Endothelial cell of umbilical vein (primary cell): ENCODE measurements around the gene DENND2A. TPM values are rescaled to one million over a fixed set of nuclear protein-coding genes. Genes with fewer than 3 reads are reported as not detected.
"Not testable (repeated sequence)": the region's sequence is repeated elsewhere in the genome, so short reads cannot be mapped to it uniquely, and the experiment has no call there.

Experiments used
- BruUV-seq: library from RNA; stranded (reverse); fragments of 400-500 nt; replicated peaks from 2 replicates; lab custom pipeline; 2021; lab: Mats Ljungman, UMichigan
- CTCF ChIA-PET: fragments of 300-600, 350-600 bp; sonication (Branson Sonifier 250); formaldehyde crosslinking; loops from one replicate; lab custom pipeline; 2021; ENCODE audit warnings: antibody characterized with exemption, inconsistent platforms; lab: Charles Lee
- POLR2A ChIA-PET: fragments of 300-600, 350-600 bp; sonication (Branson Sonifier 250); formaldehyde crosslinking; loops from one replicate; lab custom pipeline; 2021; ENCODE audit warnings: antibody characterized with exemption, inconsistent platforms; lab: Charles Lee
- DNase-seq: peaks from one replicate; pipeline ENCODE4 v3.0.0-alpha.2; 2011; ENCODE audit warnings: low read depth, low spot score
- FAIRE-seq: peaks from 2 replicates; lab custom pipeline; 2011; peaks lifted over from hg19 to GRCh38; lab: Jason Lieb, UNC
- H2AFZ ChIP-seq: 2 replicates; pipeline ENCODE4 v1.6.0; 2012; ENCODE audit warnings: low read depth, low read length, control low read depth, inconsistent platforms
- H3K27ac ChIP-seq: 2 replicates; pipeline ENCODE4 v1.5.1; 2011; ENCODE audit warnings: low read depth, mild to moderate bottlenecking, control low read depth, low read length, moderate library complexity; ENCODE audit not compliant: insufficient read depth
- H3K27me3 ChIP-seq, 2 experiments: 2 replicates each; pipeline versions ENCODE4 v1.6.0 to v1.6.1; 2011; ENCODE audit warnings: low read length in 2 of 2, mixed read lengths in 1 of 2; ENCODE audit not compliant: control insufficient read depth in 2 of 2, insufficient read depth in 2 of 2
- H3K36me3 ChIP-seq, 2 experiments: 2 replicates in 1 of 2; 3 replicates in 1 of 2; pipeline ENCODE4 v1.5.1; 2011; ENCODE audit warnings: low read length in 2 of 2, mild to moderate bottlenecking in 1 of 2, moderate library complexity in 1 of 2; ENCODE audit not compliant: control insufficient read depth in 2 of 2, insufficient read depth in 2 of 2; ENCODE audit errors: extremely low read depth in 1 of 2
- H3K4me1 ChIP-seq: 3 replicates; pipeline ENCODE4 v1.5.1; 2011; ENCODE audit warnings: mild to moderate bottlenecking, low read length; ENCODE audit not compliant: control insufficient read depth, insufficient read depth; ENCODE audit errors: extremely low read depth
- H3K4me2 ChIP-seq: 2 replicates; pipeline ENCODE4 v1.6.1; 2011; ENCODE audit warnings: low read length, control low read depth, mixed read lengths; ENCODE audit not compliant: insufficient read depth
- H3K4me3 ChIP-seq, 3 experiments: fragments of 200-600 bp in 1 of 3; sonication (generic), shearing (Covaris generic) in 1 of 3; replicated peaks in 1 of 3; 2 replicates each; pipeline ENCODE4 v1.5.1; 2011 to 2016; ENCODE audit warnings: control low read depth in 3 of 3, low read length in 3 of 3, mild to moderate bottlenecking in 2 of 3, inconsistent platforms in 1 of 3, low read depth in 1 of 3, moderate library complexity in 1 of 3; ENCODE audit not compliant: insufficient read depth in 1 of 3
- H3K79me2 ChIP-seq: 2 replicates; pipeline ENCODE4 v1.6.0; 2012; ENCODE audit warnings: low read length, inconsistent platforms; ENCODE audit not compliant: control insufficient read depth, insufficient read depth
- H3K9ac ChIP-seq: replicated peaks from 2 replicates; pipeline ENCODE3; 2011; ENCODE audit warnings: low read length, control low read depth; ENCODE audit not compliant: insufficient read depth; ENCODE audit errors: extremely low read depth
- H3K9me1 ChIP-seq: replicated peaks from 3 replicates; pipeline ENCODE4 v1.6.0; 2011; ENCODE audit warnings: mild to moderate bottlenecking, low read length; ENCODE audit not compliant: control insufficient read depth, insufficient read depth; ENCODE audit errors: extremely low read depth
- H3K9me3 ChIP-seq: replicated peaks from 2 replicates; pipeline ENCODE4 v1.5.1; 2012; ENCODE audit warnings: low read length, inconsistent platforms; ENCODE audit not compliant: control insufficient read depth, insufficient read depth
- H4K20me1 ChIP-seq: replicated peaks from 2 replicates; pipeline ENCODE3; 2011; ENCODE audit warnings: mild to moderate bottlenecking, low read length; ENCODE audit not compliant: control insufficient read depth, insufficient read depth; ENCODE audit errors: extremely low read depth
- CTCF ChIP-seq, 2 donors: IDR thresholded peaks; 1 replicate in 1 of 2; 2 replicates in 1 of 2; pipeline ENCODE4 v1.5.1; 2011; ENCODE audit warnings: low read length in 2 of 2, mild to moderate bottlenecking in 2 of 2, moderate library complexity in 2 of 2, control low read depth in 1 of 2, inconsistent platforms in 1 of 2, low read depth in 1 of 2; ENCODE audit not compliant: insufficient read depth in 1 of 2; ENCODE audit errors: extremely low read depth in 1 of 2
- EZH2 ChIP-seq: IDR thresholded peaks from 2 replicates; pipeline ENCODE4 v1.6.1; 2012; ENCODE audit warnings: borderline replicate concordance, low read depth, mild to moderate bottlenecking, moderate library complexity, low read length, inconsistent platforms; ENCODE audit not compliant: severe bottlenecking
- FOS ChIP-seq: IDR thresholded peaks from 2 replicates; pipeline ENCODE4 v1.6.1; 2011; ENCODE audit warnings: mild to moderate bottlenecking, low read length, moderate library complexity, borderline replicate concordance; ENCODE audit not compliant: insufficient read depth
- GATA2 ChIP-seq: IDR thresholded peaks from 2 replicates; pipeline ENCODE4 v1.7.0; 2011; ENCODE audit warnings: low read depth, mild to moderate bottlenecking, moderate library complexity, mixed read lengths, low read length; ENCODE audit not compliant: insufficient read length, insufficient read depth
- JUN ChIP-seq: IDR thresholded peaks from 2 replicates; pipeline ENCODE4 v1.6.1; 2011; ENCODE audit warnings: borderline replicate concordance, low read depth; ENCODE audit not compliant: insufficient read length, insufficient read depth
- MYC ChIP-seq: IDR thresholded peaks from one replicate; pipeline ENCODE4 v1.6.1; 2011; ENCODE audit warnings: mild to moderate bottlenecking, low read depth, low read length
- POLR2A ChIP-seq: IDR thresholded peaks from 2 replicates; pipeline ENCODE4 v1.6.1; 2012; ENCODE audit warnings: low read depth, mild to moderate bottlenecking, control low read depth, low read length
- POLR2AphosphoS5 ChIP-seq: IDR thresholded peaks from 2 replicates; pipeline ENCODE4 v1.6.1; 2012; ENCODE audit warnings: low read depth, mild to moderate bottlenecking, control low read depth, low read length, moderate library complexity; ENCODE audit not compliant: insufficient read depth
- dilution Hi-C: fragments of 300-500 bp; cut with MboI; formaldehyde crosslinking; loops from one replicate; pipeline ENCODE4 v1.15.0; 2019; ENCODE audit warnings: low sequenced_read_pairs; ENCODE audit not compliant: extremely low pct_ligation_motif_present
- intact Hi-C: fragments of 100-400 bp; cut with micrococcal nuclease; formaldehyde crosslinking; loops from one replicate; pipeline ENCODE4 v1.10.0; 2022
- polyA plus RNA-seq, 4 experiments: library from polyadenylated mRNA; depleted of rRNA in 3 of 4; stranded (reverse) in 3 of 4; unstranded in 1 of 4; fragments of >200 nt; gene quantifications; 2 replicates each; pipeline versions ENCODE4 v1.2.1 to v1.2.3, GENCODE V29; 2011 to 2012; ENCODE audit warnings: missing spikeins in 1 of 4
- total RNA-seq: library from RNA; stranded (reverse); gene quantifications from 2 replicates; pipeline ENCODE4 v1.2.3, GENCODE V29; 2021
- TF ChIP-seq, protein P1 (sequence below): IDR thresholded peaks from 2 replicates; pipeline ENCODE4 v1.6.1; 2011; ENCODE audit not compliant: insufficient read depth, insufficient read length

DENND2A gene
- total and polyA plus RNA-seq, 2 donors (not counting 3 experiments of a cell fraction or from before 2014, with no cell fraction given) = 0.33 TPM; not detected in 1

- Histone ChIP-seq H3K9me1 (no peaks in the 10 kb centered on the region), H3K27me3 (peaks cover 2 to 3% of the 10 kb centered on the region in 2 experiments), H3K27ac (no peak overlapping the region), H2AFZ (no peak overlapping the region), H3K9me3 (no peaks in the 10 kb centered on the region), H4K20me1 (no peaks in the 10 kb centered on the region), H3K4me2 (no peak overlapping the region), H3K4me3 (no peak overlapping the region), H3K36me3 (no peaks in the 10 kb centered on the region), H3K79me2 (no peaks in the 10 kb centered on the region), H3K4me1 (peaks cover 3% of the 10 kb centered on the region), H3K9ac (no peak overlapping the region)
- CTCF ChIA-PET = no interaction called here
- no peak for FAIRE-seq
- peak; percentile 46 for DNase-seq
- TF ChIP-seq CTCF (IDR thresholded peaks at IDR 0.05; ENCODE audit: extremely low read depth in 1 of 2, insufficient read depth in 1 of 2, low read depth in 1 of 2, low read length in 2 of 2) = no peak
- TF ChIP-seq GATA2 = no peak
- TF ChIP-seq POLR2AphosphoS5 = no peak
- TF ChIP-seq, protein P1, sequence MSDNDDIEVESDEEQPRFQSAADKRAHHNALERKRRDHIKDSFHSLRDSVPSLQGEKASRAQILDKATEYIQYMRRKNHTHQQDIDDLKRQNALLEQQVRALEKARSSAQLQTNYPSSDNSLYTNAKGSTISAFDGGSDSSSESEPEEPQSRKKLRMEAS = no peak
- no peak for TF ChIP-seq POLR2A
- no peak for TF ChIP-seq MYC
- TF ChIP-seq FOS = no peak
- TF ChIP-seq EZH2 = no peak
- no peak for TF ChIP-seq JUN
- BruUV-seq = no TSS peak
- POLR2A ChIA-PET = no interaction called here
- dilution Hi-C loops = no loop called here
- intact Hi-C loops = no loop called here
These were observed 26.9 kb upstream of the DENND2A start for GRCh38 chr7:140667476-140667875.

DNA sequence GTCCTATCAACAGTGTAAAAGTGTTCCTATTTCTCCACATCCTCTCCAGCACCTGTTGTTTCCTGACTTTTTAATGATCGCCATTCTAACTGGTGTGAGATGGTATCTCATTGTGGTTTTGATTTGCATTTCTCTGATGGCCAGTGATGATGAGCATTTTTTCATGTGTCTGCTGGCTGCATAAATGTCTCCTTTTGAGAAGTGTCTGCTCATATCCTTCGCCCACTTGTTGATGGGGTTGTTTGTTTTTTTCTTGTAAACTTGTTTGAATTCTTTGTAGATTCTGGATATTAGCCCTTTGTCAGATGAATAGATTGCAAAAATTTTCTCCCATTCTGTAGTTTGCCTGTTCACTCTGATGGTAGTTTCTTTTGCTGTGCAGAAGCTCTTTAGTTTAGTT is 22.3 kb upstream of the DENND2A start:
- DNase-seq, H3K4me1 ChIP-seq, H3K9me3 ChIP-seq, POLR2A ChIA-PET, dilution Hi-C loops, intact Hi-C loops, BruUV-seq, H4K20me1 ChIP-seq, H3K79me2 ChIP-seq, FAIRE-seq, H3K9ac ChIP-seq, H3K4me3 ChIP-seq, CTCF ChIA-PET, H2AFZ ChIP-seq, H3K36me3 ChIP-seq, H3K4me2 ChIP-seq, H3K9me1 ChIP-seq, H3K27ac ChIP-seq, H3K27me3 ChIP-seq: not testable (repeated sequence)
